Keratinocyte (primary cell): ENCODE measurements around the gene SOX1. TPM values are rescaled to one million over a fixed set of nuclear protein-coding genes. Genes with fewer than 3 reads are reported as not detected.

Experiments
- DNase-seq: peaks from one replicate; pipeline ENCODE4 v3.0.0-alpha.2; 2011; ENCODE audit warnings: low read depth, missing footprints, low spot score
- FAIRE-seq: peaks from 2 replicates; lab custom pipeline; 2011; peaks lifted over from hg19 to GRCh38; lab: Jason Lieb, UNC
- H2AFZ ChIP-seq: 2 replicates; pipeline ENCODE4 v1.6.0; 2012; ENCODE audit warnings: low read length, control low read depth, inconsistent platforms; ENCODE audit not compliant: control insufficient read depth
- H3K27ac ChIP-seq: 2 replicates; pipeline ENCODE4 v1.5.1; 2011; ENCODE audit warnings: low read length; ENCODE audit not compliant: control insufficient read depth, insufficient read depth
- H3K27me3 ChIP-seq: 3 replicates; pipeline ENCODE4 v1.6.0; 2011; ENCODE audit warnings: low read length; ENCODE audit not compliant: control insufficient read depth, insufficient read depth; ENCODE audit errors: extremely low read depth
- H3K36me3 ChIP-seq, 2 experiments: 2 replicates in 1 of 2; 3 replicates in 1 of 2; pipeline ENCODE4 v1.5.1; 2011; ENCODE audit warnings: low read length in 2 of 2, mild to moderate bottlenecking in 1 of 2; ENCODE audit not compliant: control insufficient read depth in 2 of 2, insufficient read depth in 2 of 2; ENCODE audit errors: extremely low read depth in 1 of 2
- H3K4me1 ChIP-seq: 3 replicates; pipeline ENCODE4 v1.5.1; 2011; ENCODE audit warnings: low read length; ENCODE audit not compliant: control insufficient read depth, insufficient read depth; ENCODE audit errors: extremely low read depth
- H3K4me2 ChIP-seq: 3 replicates; pipeline ENCODE4 v1.6.0; 2011; ENCODE audit warnings: low read depth, low read length; ENCODE audit not compliant: control insufficient read depth, insufficient read depth; ENCODE audit errors: extremely low read depth
- H3K4me3 ChIP-seq, 3 experiments: fragments of 200-600 bp in 1 of 3; sonication (generic) in 1 of 3; 2 replicates in 2 of 3; 3 replicates in 1 of 3; pipeline ENCODE4 v1.5.1; 2011 to 2016; ENCODE audit warnings: low read length in 3 of 3, mild to moderate bottlenecking in 3 of 3, control low read depth in 2 of 3, inconsistent platforms in 1 of 3, low read depth in 1 of 3, mixed read lengths in 1 of 3, mixed run types in 1 of 3, moderate library complexity in 1 of 3; ENCODE audit not compliant: control insufficient read depth in 2 of 3, insufficient read depth in 2 of 3; ENCODE audit errors: extremely low read depth in 1 of 3
- H3K79me2 ChIP-seq: 2 replicates; pipeline ENCODE4 v1.6.0; 2012; ENCODE audit warnings: low read length; ENCODE audit not compliant: control insufficient read depth, insufficient read depth
- H3K9ac ChIP-seq: 3 replicates; pipeline ENCODE4 v1.6.0; 2011; ENCODE audit warnings: low read length; ENCODE audit not compliant: control insufficient read depth, insufficient read depth; ENCODE audit errors: extremely low read depth
- H3K9me1 ChIP-seq: 3 replicates; pipeline ENCODE4 v1.6.0; 2011; ENCODE audit warnings: low read length; ENCODE audit not compliant: control insufficient read depth, insufficient read depth; ENCODE audit errors: extremely low read depth
- H3K9me3 ChIP-seq: 2 replicates; pipeline ENCODE4 v1.5.1; 2012; ENCODE audit warnings: low read depth, low read length; ENCODE audit not compliant: control insufficient read depth
- H4K20me1 ChIP-seq: 3 replicates; pipeline ENCODE4 v1.6.0; 2011; ENCODE audit warnings: low read length; ENCODE audit not compliant: control insufficient read depth, insufficient read depth; ENCODE audit errors: extremely low read depth
- EZH2 ChIP-seq: IDR thresholded peaks from one replicate; pipeline ENCODE4 v1.6.1; 2012; ENCODE audit warnings: inconsistent platforms, mild to moderate bottlenecking, low read length, moderate library complexity
- dilution Hi-C: fragments of 300-500 bp; cut with MboI; formaldehyde crosslinking; loops from one replicate; pipeline ENCODE4 v1.7.0; 2020; ENCODE audit warnings: low sequenced_read_pairs; ENCODE audit not compliant: extremely low pct_ligation_motif_present
- polyA plus RNA-seq, 5 experiments: library from polyadenylated mRNA; depleted of rRNA in 3 of 5; stranded (reverse) in 3 of 5; stranded (forward) in 1 of 5; unstranded in 1 of 5; fragments of >200 nt; gene quantifications; 1 replicate in 1 of 5; 2 replicates in 3 of 5; 3 replicates in 1 of 5; pipeline versions ENCODE4 v1.2.1 to v1.2.3, GENCODE V29; 2011 to 2012; ENCODE audit warnings: missing spikeins in 2 of 5, low read depth in 1 of 5, low replicate concordance in 1 of 5
- TF ChIP-seq, protein P1 (sequence below), 3 experiments: IDR thresholded peaks in 1 of 3; conservative IDR thresholded peaks in 1 of 3; optimal IDR thresholded peaks in 1 of 3; 2 replicates in 2 of 3; 3 replicates in 1 of 3; pipeline versions ENCODE3 to v1.5.1; 2011; ENCODE audit warnings: low read length in 3 of 3, mild to moderate bottlenecking in 3 of 3, moderate library complexity in 2 of 3, control low read depth in 1 of 3, inconsistent platforms in 1 of 3; ENCODE audit not compliant: insufficient read depth in 2 of 3; ENCODE audit errors: extremely low read depth in 1 of 3

The SOX1 gene
- polyA plus RNA-seq, 1 donor (not counting 4 experiments of a cell fraction or from before 2014, with no cell fraction given) = not detected

DNA sequence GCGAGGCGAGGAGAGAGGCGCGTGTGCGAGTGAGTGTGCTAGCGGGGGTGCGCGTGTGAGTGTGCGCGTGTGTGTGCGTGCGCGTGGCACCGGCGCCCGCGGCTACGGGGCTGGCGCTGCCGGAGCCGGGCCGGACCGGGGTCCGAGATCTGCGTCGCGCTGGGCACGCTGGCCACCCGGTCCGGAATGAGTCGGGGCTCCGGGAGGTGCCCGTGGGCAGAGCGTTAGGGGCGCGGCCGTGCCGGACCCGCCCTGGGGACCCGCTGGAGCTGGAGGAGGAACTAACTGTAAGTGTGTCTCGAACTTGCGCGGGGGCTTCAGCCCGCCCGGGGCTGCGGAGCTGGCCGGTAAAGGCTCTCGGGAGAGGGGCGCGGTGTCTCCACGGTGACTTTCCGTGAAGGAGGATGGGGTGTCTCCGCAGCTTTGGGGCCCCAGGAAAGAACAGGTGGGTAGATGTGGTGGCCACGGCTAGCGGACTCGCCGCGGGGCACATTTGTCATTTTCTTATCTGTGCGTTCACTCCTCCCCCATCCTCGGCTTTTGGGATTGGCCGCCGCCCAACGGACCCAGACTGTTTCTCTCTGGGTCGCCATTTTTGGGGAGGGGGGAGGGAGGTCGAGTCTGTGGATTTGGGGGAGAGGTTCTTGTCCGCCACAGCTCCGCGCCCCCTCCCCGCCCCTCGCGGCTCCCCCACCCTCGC lies 10.1 kb upstream of the SOX1 start:
- Histone ChIP-seq H3K27ac (no peak overlapping the region), H3K9me1 (no peaks in the 10 kb centered on the region), H3K36me3 (no peaks in the 10 kb centered on the region), H3K4me3 (no peak overlapping the region), H2AFZ (no peak overlapping the region), H3K9me3 (no peaks in the 10 kb centered on the region), H3K4me2 (no peak overlapping the region), H3K9ac (no peak overlapping the region), H3K27me3 (peaks cover 98% of the 10 kb centered on the region), H4K20me1 (no peaks in the 10 kb centered on the region), H3K4me1 (no peaks in the 10 kb centered on the region), H3K79me2 (no peaks in the 10 kb centered on the region)
- no peak for DNase-seq
- dilution Hi-C loops = no loop called here
- FAIRE-seq = no peak
- TF ChIP-seq, protein P1, sequence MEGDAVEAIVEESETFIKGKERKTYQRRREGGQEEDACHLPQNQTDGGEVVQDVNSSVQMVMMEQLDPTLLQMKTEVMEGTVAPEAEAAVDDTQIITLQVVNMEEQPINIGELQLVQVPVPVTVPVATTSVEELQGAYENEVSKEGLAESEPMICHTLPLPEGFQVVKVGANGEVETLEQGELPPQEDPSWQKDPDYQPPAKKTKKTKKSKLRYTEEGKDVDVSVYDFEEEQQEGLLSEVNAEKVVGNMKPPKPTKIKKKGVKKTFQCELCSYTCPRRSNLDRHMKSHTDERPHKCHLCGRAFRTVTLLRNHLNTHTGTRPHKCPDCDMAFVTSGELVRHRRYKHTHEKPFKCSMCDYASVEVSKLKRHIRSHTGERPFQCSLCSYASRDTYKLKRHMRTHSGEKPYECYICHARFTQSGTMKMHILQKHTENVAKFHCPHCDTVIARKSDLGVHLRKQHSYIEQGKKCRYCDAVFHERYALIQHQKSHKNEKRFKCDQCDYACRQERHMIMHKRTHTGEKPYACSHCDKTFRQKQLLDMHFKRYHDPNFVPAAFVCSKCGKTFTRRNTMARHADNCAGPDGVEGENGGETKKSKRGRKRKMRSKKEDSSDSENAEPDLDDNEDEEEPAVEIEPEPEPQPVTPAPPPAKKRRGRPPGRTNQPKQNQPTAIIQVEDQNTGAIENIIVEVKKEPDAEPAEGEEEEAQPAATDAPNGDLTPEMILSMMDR (optimal IDR thresholded peaks at IDR 0.05 in 1 of 3, IDR thresholded peaks at IDR 0.05 in 1 of 3, conservative IDR thresholded peaks at IDR 0.05 in 1 of 3; ENCODE audit: extremely low read depth in 1 of 3, insufficient read depth in 2 of 3, low read length in 3 of 3) = no peak
- TF ChIP-seq EZH2 = peak; percentile 14

DNA sequence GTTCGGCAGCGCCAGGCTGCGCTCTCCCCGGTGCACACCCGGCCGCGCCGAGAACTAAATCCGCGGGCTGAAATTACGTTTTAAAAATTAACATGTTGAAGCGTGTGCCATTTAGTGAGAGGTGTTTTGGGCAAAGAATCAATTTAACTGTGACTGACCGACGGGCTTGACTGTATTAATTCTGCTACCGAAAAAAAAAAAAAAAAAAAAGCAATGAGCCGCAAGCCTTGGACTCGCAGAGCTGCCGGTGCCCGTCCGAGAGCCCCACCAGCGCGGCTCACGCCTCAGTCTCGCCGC lies 9.6 kb upstream of the SOX1 start:
- Histone ChIP-seq H3K27me3 (peaks cover 99% of the 10 kb centered on the region), H2AFZ (no peak overlapping the region), H3K9ac (no peak overlapping the region), H3K4me3 (no peak overlapping the region), H3K79me2 (no peaks in the 10 kb centered on the region), H3K4me2 (no peak overlapping the region), H4K20me1 (no peaks in the 10 kb centered on the region), H3K36me3 (no peaks in the 10 kb centered on the region), H3K9me1 (no peaks in the 10 kb centered on the region), H3K4me1 (no peaks in the 10 kb centered on the region), H3K9me3 (no peaks in the 10 kb centered on the region), H3K27ac (no peak overlapping the region)
- no peak for DNase-seq
- TF ChIP-seq, protein P1 (optimal IDR thresholded peaks at IDR 0.05 in 1 of 3, IDR thresholded peaks at IDR 0.05 in 1 of 3, conservative IDR thresholded peaks at IDR 0.05 in 1 of 3; ENCODE audit: extremely low read depth in 1 of 3, insufficient read depth in 2 of 3, low read length in 3 of 3) = no peak
- TF ChIP-seq EZH2 = peak; percentile 36
- no peak for FAIRE-seq
- dilution Hi-C loops = no loop called here
